H1 (cell line): ENCODE results near the gene PITX3. TPM values are rescaled to one million over a fixed set of nuclear protein-coding genes. Genes with fewer than 3 reads are reported as not detected.

ENCODE experiments used
- CTCF ChIA-PET: fragments of 300-600 bp; sonication (Branson Sonifier 250); formaldehyde crosslinking; loops from one replicate; lab custom pipeline; 2021; ENCODE audit not compliant: partially characterized antibody; lab: Charles Lee
- POLR2A ChIA-PET: fragments of 300-600 bp; sonication (Branson Sonifier 250); formaldehyde crosslinking; loops from one replicate; lab custom pipeline; 2021; ENCODE audit warnings: inconsistent platforms; ENCODE audit not compliant: partially characterized antibody; lab: Charles Lee
- DNase-seq, 2 experiments: peaks; one replicate each; pipeline versions ENCODE4 v3.0.0 to v3.0.0-alpha.2; 2010 to 2022; ENCODE audit warnings: low spot score in 2 of 2, low read depth in 1 of 2, mixed read lengths in 1 of 2
- FAIRE-seq: peaks from 2 replicates; lab custom pipeline; 2011; peaks lifted over from hg19 to GRCh38; lab: Jason Lieb, UNC
- H2AFZ ChIP-seq: 2 replicates; pipeline ENCODE4 v1.8.1; 2012; ENCODE audit warnings: low read length, inconsistent platforms
- H2AK5ac ChIP-seq: 2 replicates; pipeline ENCODE4 v1.6.1; 2013; ENCODE audit warnings: low read depth, low read length
- H2BK120ac ChIP-seq: replicated peaks from 2 replicates; pipeline ENCODE3; 2013; ENCODE audit warnings: low read depth, low read length, inconsistent platforms
- H2BK12ac ChIP-seq: 2 replicates; pipeline ENCODE4 v1.6.1; 2013; ENCODE audit warnings: low read depth, low read length
- H2BK15ac ChIP-seq: 2 replicates; pipeline ENCODE4 v1.6.1; 2013; ENCODE audit warnings: low read length
- H2BK20ac ChIP-seq: 2 replicates; pipeline ENCODE4 v1.6.1; 2013; ENCODE audit warnings: low read length
- H2BK5ac ChIP-seq: 2 replicates; pipeline ENCODE4 v1.6.1; 2013; ENCODE audit warnings: low read depth, low read length
- H3K14ac ChIP-seq: 2 replicates; pipeline ENCODE4 v1.6.1; 2013; ENCODE audit warnings: inconsistent platforms; ENCODE audit not compliant: insufficient read length
- H3K18ac ChIP-seq: 2 replicates; pipeline ENCODE4 v1.6.1; 2013; ENCODE audit warnings: low read length; ENCODE audit errors: extremely low read depth
- H3K23ac ChIP-seq: 2 replicates; pipeline ENCODE4 v1.6.1; 2013; ENCODE audit warnings: inconsistent platforms; ENCODE audit not compliant: insufficient read length
- H3K23me2 ChIP-seq: 2 replicates; pipeline ENCODE4 v1.6.1; 2013; ENCODE audit warnings: low read depth, low read length
- H3K27ac ChIP-seq: 2 replicates; pipeline ENCODE4 v1.6.1; 2011; ENCODE audit warnings: low read depth, low read length, inconsistent platforms
- H3K27me3 ChIP-seq, 4 experiments: replicated peaks in 1 of 4; 1 replicate in 1 of 4; 2 replicates in 3 of 4; pipeline versions ENCODE4 v1.6.1 to v1.8.1; 2011 to 2013; ENCODE audit warnings: low read length in 3 of 4, mild to moderate bottlenecking in 3 of 4, inconsistent platforms in 2 of 4, mixed read lengths in 2 of 4, moderate library complexity in 1 of 4; ENCODE audit not compliant: control insufficient read depth in 3 of 4, insufficient read depth in 3 of 4; ENCODE audit errors: extremely low read depth in 1 of 4
- H3K36me3 ChIP-seq, 4 experiments: 2 replicates each; pipeline versions ENCODE4 v1.6.1 to v1.8.1; 2011 to 2013; ENCODE audit warnings: mild to moderate bottlenecking in 4 of 4, low read length in 3 of 4, moderate library complexity in 2 of 4, control low read depth in 1 of 4, inconsistent platforms in 1 of 4; ENCODE audit not compliant: insufficient read depth in 4 of 4, control insufficient read depth in 2 of 4
- H3K4ac ChIP-seq: replicated peaks from 2 replicates; pipeline ENCODE3; 2013; ENCODE audit warnings: low read length, low read depth, mixed read lengths, inconsistent platforms; ENCODE audit not compliant: insufficient read length
- H3K4me1 ChIP-seq, 4 experiments: replicated peaks in 1 of 4; 1 replicate in 1 of 4; 2 replicates in 3 of 4; pipeline versions ENCODE4 v1.6.1 to v1.8.1; 2011 to 2013; ENCODE audit warnings: low read length in 3 of 4, inconsistent platforms in 2 of 4, mixed read lengths in 1 of 4; ENCODE audit not compliant: insufficient read depth in 4 of 4, control insufficient read depth in 3 of 4
- H3K4me2 ChIP-seq, 2 experiments: 2 replicates each; pipeline versions ENCODE4 v1.6.1 to v1.8.1; 2011 to 2013; ENCODE audit warnings: low read depth in 2 of 2, low read length in 2 of 2, control low read depth in 1 of 2, inconsistent platforms in 1 of 2, mild to moderate bottlenecking in 1 of 2; ENCODE audit not compliant: insufficient read depth in 1 of 2
- H3K4me3 ChIP-seq, 4 experiments: fragments of 200-600, 300-600 bp in 1 of 4; sonication (generic), shearing (Covaris generic), sonication (Bioruptor Twin) in 1 of 4; 2 replicates each; pipeline versions ENCODE4 v1.5.1 to v1.8.1; 2011 to 2016; ENCODE audit warnings: low read length in 4 of 4, low read depth in 3 of 4, control low read depth in 2 of 4, inconsistent platforms in 2 of 4, mild to moderate bottlenecking in 2 of 4, mixed read lengths in 1 of 4, moderate library complexity in 1 of 4; ENCODE audit not compliant: insufficient read depth in 2 of 4; ENCODE audit errors: extremely low read depth in 1 of 4
- H3K56ac ChIP-seq: replicated peaks from 2 replicates; pipeline ENCODE3; 2013; ENCODE audit warnings: low read depth, mild to moderate bottlenecking, mixed read lengths, low read length, inconsistent platforms; ENCODE audit not compliant: insufficient read length
- H3K79me1 ChIP-seq: 2 replicates; pipeline ENCODE4 v1.6.1; 2013; ENCODE audit warnings: low read depth, low read length, control low read depth
- H3K79me2 ChIP-seq, 2 experiments: 2 replicates each; pipeline versions ENCODE4 v1.6.1 to v1.8.1; 2012 to 2013; ENCODE audit warnings: low read length in 2 of 2, mild to moderate bottlenecking in 2 of 2, inconsistent platforms in 1 of 2; ENCODE audit not compliant: insufficient read depth in 2 of 2, control insufficient read depth in 1 of 2
- H3K9ac ChIP-seq, 4 experiments: replicated peaks in 1 of 4; 1 replicate in 1 of 4; 2 replicates in 3 of 4; pipeline versions ENCODE4 v1.6.1 to v1.8.1; 2011 to 2013; ENCODE audit warnings: low read depth in 3 of 4, low read length in 3 of 4, control low read depth in 2 of 4, mild to moderate bottlenecking in 2 of 4, moderate library complexity in 2 of 4, inconsistent platforms in 1 of 4; ENCODE audit errors: extremely low read depth in 1 of 4
- H3K9me3 ChIP-seq, 2 experiments: 2 replicates each; pipeline versions ENCODE4 v1.6.1 to v1.8.1; 2012 to 2013; ENCODE audit warnings: mild to moderate bottlenecking in 2 of 2, moderate library complexity in 2 of 2, control low read depth in 1 of 2, inconsistent platforms in 1 of 2, low read depth in 1 of 2, low read length in 1 of 2, mixed read lengths in 1 of 2; ENCODE audit not compliant: insufficient read depth in 2 of 2
- H4K20me1 ChIP-seq, 2 experiments: replicated peaks in 1 of 2; 2 replicates each; pipeline versions ENCODE3 to v1.8.1; 2011 to 2013; ENCODE audit warnings: inconsistent platforms in 2 of 2, low read length in 2 of 2, mild to moderate bottlenecking in 1 of 2; ENCODE audit not compliant: insufficient read depth in 2 of 2, control insufficient read depth in 1 of 2
- H4K5ac ChIP-seq: 2 replicates; pipeline ENCODE4 v1.6.1; 2013; ENCODE audit warnings: low read length, low read depth, mixed read lengths, inconsistent platforms; ENCODE audit not compliant: insufficient read length
- H4K8ac ChIP-seq: 2 replicates; pipeline ENCODE4 v1.8.0; 2013; ENCODE audit warnings: mild to moderate bottlenecking, moderate library complexity, low read length, inconsistent platforms; ENCODE audit not compliant: insufficient read depth; ENCODE audit errors: extremely low read depth
- H4K91ac ChIP-seq: replicated peaks from 2 replicates; pipeline ENCODE3; 2013; ENCODE audit warnings: low read length, mixed read lengths, inconsistent platforms; ENCODE audit not compliant: insufficient read length
- CBX5 ChIP-seq: fragments of 300-800, 300-1000 bp; sonication (generic); IDR thresholded peaks from 2 replicates; pipeline ENCODE4 v1.7.1; 2016; ENCODE audit warnings: antibody characterized with exemption, low read length, low read depth
- PHF8 ChIP-seq: fragments of 200-600 bp; sonication (generic); conservative IDR thresholded peaks from 2 replicates; pipeline ENCODE4 v1.7.1; 2012; ENCODE audit warnings: low read depth, mild to moderate bottlenecking, inconsistent platforms, low read length, moderate library complexity
- WGBS, 2 experiments: shearing (Covaris generic) in 1 of 2; methylation state at CpG; one replicate each; pipeline versions ENCODE4 v1.1.6 to v1.1.7; 2013 to 2015; ENCODE audit warnings: low lambda C conversion rate in 2 of 2, mixed read lengths in 2 of 2, inconsistent platforms in 1 of 2, low coverage in 1 of 2, missing lambda C conversion rate in 1 of 2; ENCODE audit not compliant: insufficient replicate concordance in 2 of 2, insufficient coverage in 1 of 2, insufficient read length in 1 of 2; ENCODE audit errors: extremely low coverage in 1 of 2, missing lambda C conversion rate in 1 of 2; 5-methylcytosine and 5-hydroxymethylcytosine counted together
- polyA plus RNA-seq, 7 experiments: library from polyadenylated mRNA; depleted of rRNA in 3 of 7; stranded (reverse) in 5 of 7; unstranded in 2 of 7; fragments of >200 nt in 5 of 7; fragments of 200-250 nt in 2 of 7; gene quantifications; 1 replicate in 5 of 7; 2 replicates in 1 of 7; 4 replicates in 1 of 7; pipeline versions ENCODE4 v1.2.1 to v1.2.3, GENCODE V29; 2011 to 2013; ENCODE audit warnings: missing spikeins in 2 of 7, mixed read lengths in 2 of 7
- total RNA-seq: library from RNA; stranded (reverse); fragmentation: NEBNext Ultra II Directional; extraction: Animal tissue kit (Norgen Biotek cat#: 25700); gene quantifications from 2 replicates; pipeline ENCODE4 v1.2.1, GENCODE V29; 2021

The PITX3 gene
- total and polyA plus RNA-seq, 2 of the 8 experiments (the other 6 are each of a cell fraction or from before 2014, with no cell fraction given), result 0.18 to 0.41 TPM

- ChIA-PET CTCF (no interaction called here), POLR2A (no interaction called here)
- no peak for FAIRE-seq
- no peak overlapping the region for H2BK15ac ChIP-seq
- H4K91ac ChIP-seq, result no peak overlapping the region
- no peak overlapping the region for H4K8ac ChIP-seq
- H2BK5ac ChIP-seq, result no peak overlapping the region
- H3K27ac ChIP-seq, result no peak overlapping the region
- 84% methylated on average over 6 of the region's 6 CpGs; no CpG with 5 or more reads in 1 of the 2 experiments for WGBS, 2 experiments
- H3K9ac ChIP-seq, result no peak overlapping the region
- TF ChIP-seq CBX5, result no peak
- TF ChIP-seq PHF8, result no peak
- no peaks in the 10 kb centered on the region for H3K4me1 ChIP-seq
- peaks cover 16 to 18% of the 10 kb centered on the region in 2 experiments for H3K9me3 ChIP-seq
- no peak overlapping the region for H3K4ac ChIP-seq
- H3K18ac ChIP-seq, result no peak overlapping the region
- no peak for DNase-seq
- H4K20me1 ChIP-seq, result no peaks in the 10 kb centered on the region
- H3K23me2 ChIP-seq, result no peaks in the 10 kb centered on the region
- H3K27me3 ChIP-seq, result no peaks in the 10 kb centered on the region; a peak in 1 of 7 replicates
- no peak overlapping the region for H3K23ac ChIP-seq
- H3K79me2 ChIP-seq, result no peaks in the 10 kb centered on the region
- H3K79me1 ChIP-seq, result no peaks in the 10 kb centered on the region; the same call in 1 of the 2 replicates
- H4K5ac ChIP-seq, result no peak overlapping the region
- no peak overlapping the region for H2AFZ ChIP-seq
- no peak overlapping the region for H3K4me2 ChIP-seq
- no peak overlapping the region for H3K14ac ChIP-seq
- H3K36me3 ChIP-seq, result no peaks in the 10 kb centered on the region
- no peak overlapping the region for H3K56ac ChIP-seq
- no peak overlapping the region for H2BK20ac ChIP-seq
- no peak overlapping the region for H3K4me3 ChIP-seq
- H2AK5ac ChIP-seq, result no peak overlapping the region
- no peak overlapping the region for H2BK120ac ChIP-seq
- H2BK12ac ChIP-seq, result no peak overlapping the region
Observed at GRCh38 chr10:102195296-102195870, 45.9 kb downstream of the PITX3 start.
